K562 (cell line): ENCODE results near the gene SPOCD1. TPM values are rescaled to one million over a fixed set of nuclear protein-coding genes. Genes with fewer than 3 reads are reported as not detected.

Experiments
- BRD4 ChIP-seq: fragments of 200-600 bp; sonication (generic); IDR thresholded peaks from 2 replicates; pipeline ENCODE4 v1.6.1; 2017; ENCODE audit warnings: inconsistent platforms
- BRD9 ChIP-seq: fragments of 450-650 bp; IDR thresholded peaks from 2 replicates; pipeline ENCODE4 v1.6.1; 2018; ENCODE audit warnings: low read depth; ENCODE audit not compliant: partially characterized antibody
- CSDE1 ChIP-seq, 2 experiments: fragments of 450-650 bp; IDR thresholded peaks; 2 replicates each; pipeline ENCODE4 v1.6.1; 2016; ENCODE audit warnings: mild to moderate bottlenecking in 1 of 2
- CXXC5 ChIP-seq: fragments of 250-450 bp; sonication (Bioruptor Pico); IDR thresholded peaks from 2 replicates; pipeline ENCODE4 v1.8.0; 2022; ENCODE audit warnings: inconsistent platforms, mild to moderate bottlenecking, moderate library complexity
- DPF2 ChIP-seq: fragments of 450-650 bp; IDR thresholded peaks from 2 replicates; pipeline ENCODE4 v1.6.1; 2016
- ELF1 ChIP-seq: fragments of 200-800 bp; sonication (Bioruptor generic); IDR thresholded peaks from 2 replicates; pipeline ENCODE4 v1.6.1; 2016; ENCODE audit warnings: missing genetic modification characterization, missing compliant biosample characterization
- ELF2 ChIP-seq: fragments of 250-450 bp; sonication (Bioruptor Pico); IDR thresholded peaks from 2 replicates; pipeline ENCODE4 v1.5.0; 2021; ENCODE audit warnings: mild to moderate bottlenecking
- ESRRA ChIP-seq: fragments of 450-650 bp; IDR thresholded peaks from 2 replicates; pipeline ENCODE4 v1.6.1; 2014; ENCODE audit warnings: low read depth, mild to moderate bottlenecking, moderate library complexity, borderline replicate concordance
- KAT7 ChIP-seq: sonication (generic); formaldehyde crosslinking; IDR thresholded peaks from 2 replicates; pipeline ENCODE4 v1.8.0; 2022; ENCODE audit warnings: missing genetic modification reagents, mild to moderate bottlenecking, borderline replicate concordance
- MYC ChIP-seq, 2 experiments: fragments of 250-450 bp in 1 of 2; sonication (Bioruptor Pico) in 1 of 2; IDR thresholded peaks; 2 replicates each; pipeline versions ENCODE4 v1.5.1 to v1.6.1; 2012 to 2021; ENCODE audit warnings: low read depth in 2 of 2, borderline replicate concordance in 1 of 2, improper control_type of control experiment in 1 of 2, low read length in 1 of 2, mild to moderate bottlenecking in 1 of 2, moderate library complexity in 1 of 2
- NR4A1 ChIP-seq, 2 experiments: fragments of 250-450 bp in 1 of 2; fragments of 450-650 bp in 1 of 2; sonication (Bioruptor Pico) in 1 of 2; IDR thresholded peaks; 2 replicates each; pipeline versions ENCODE4 v1.4.0 to v1.6.1; 2016 to 2020; ENCODE audit warnings: mild to moderate bottlenecking in 2 of 2, missing compliant biosample characterization in 1 of 2, missing genetic modification characterization in 1 of 2, moderate library complexity in 1 of 2
- NRF1 ChIP-seq, 2 experiments: fragments of 450-650 bp; IDR thresholded peaks in 1 of 2; conservative IDR thresholded peaks in 1 of 2; 2 replicates each; pipeline ENCODE4 v1.6.1; 2014; ENCODE audit warnings: mild to moderate bottlenecking in 2 of 2
- POLR2A ChIP-seq: fragments of 450-650 bp; conservative IDR thresholded peaks from 2 replicates; pipeline ENCODE4 v1.6.1; 2016
- POLR2G ChIP-seq: fragments of 200-400 bp; formaldehyde crosslinking; IDR thresholded peaks from 2 replicates; pipeline ENCODE4 v1.6.1; 2017; ENCODE audit warnings: low read depth, mild to moderate bottlenecking, antibody characterized with exemption, low read length, moderate library complexity
- RBBP5 ChIP-seq: fragments of 200-600 bp; sonication (generic); IDR thresholded peaks from 2 replicates; pipeline ENCODE4 v1.6.1; 2012; ENCODE audit warnings: borderline replicate concordance, mild to moderate bottlenecking, low read length, control low read depth, inconsistent platforms; ENCODE audit not compliant: insufficient read depth, poor library complexity, severe bottlenecking
- SAFB2 ChIP-seq: fragments of 200-400 bp; formaldehyde crosslinking; IDR thresholded peaks from 2 replicates; pipeline ENCODE4 v1.6.1; 2018; ENCODE audit warnings: borderline replicate concordance, low read length, low read depth, moderate library complexity; ENCODE audit not compliant: severe bottlenecking
- SPI1 ChIP-seq: IDR thresholded peaks from 2 replicates; pipeline ENCODE4 v1.6.1; 2011; ENCODE audit warnings: low read depth, low read length, control low read depth, borderline replicate concordance
- SREBF2 ChIP-seq: sonication (generic); formaldehyde crosslinking; IDR thresholded peaks from 2 replicates; pipeline ENCODE4 v1.4.0; 2020; ENCODE audit warnings: mild to moderate bottlenecking, missing genetic modification reagents
- TAF1 ChIP-seq: IDR thresholded peaks from 2 replicates; pipeline ENCODE4 v1.6.1; 2011; ENCODE audit warnings: mild to moderate bottlenecking, low read length, moderate library complexity; ENCODE audit not compliant: insufficient read depth, control insufficient read depth, severe bottlenecking; ENCODE audit errors: extremely low read depth
- ZNF134 ChIP-seq: fragments of 250-450 bp; sonication (Bioruptor Pico); conservative IDR thresholded peaks from 2 replicates; pipeline ENCODE4 v1.4.0; 2020
- ZNF263 ChIP-seq: sonication (generic); formaldehyde crosslinking; IDR thresholded peaks from 2 replicates; pipeline ENCODE4 v1.8.0; 2022; ENCODE audit warnings: mild to moderate bottlenecking, missing genetic modification reagents, borderline replicate concordance
- ZNF583 ChIP-seq: fragments of 250-450 bp; sonication (Bioruptor Pico); IDR thresholded peaks from 2 replicates; pipeline ENCODE4 v1.4.0; 2020
- ZNF764 ChIP-seq: fragments of 250-450 bp; sonication (Bioruptor Pico); IDR thresholded peaks from 2 replicates; pipeline ENCODE4 v1.4.0; 2020; ENCODE audit warnings: low read depth, mild to moderate bottlenecking, moderate library complexity
- polyA plus RNA-seq, 8 experiments: library from polyadenylated mRNA; depleted of rRNA in 4 of 8; stranded (reverse) in 5 of 8; unstranded in 3 of 8; fragments of >200 nt; fragmentation: Nextera tagmentation in 2 of 8; fragmentation: Illumina TruSeq in 1 of 8; extraction: Ambion mirVana in 2 of 8; extraction: Trizol in 1 of 8; gene quantifications; 2 replicates each; pipeline versions ENCODE4 v1.2.1 to v1.2.3, GENCODE V29; 2011 to 2014; ENCODE audit warnings: inconsistent platforms in 1 of 8, missing spikeins in 1 of 8
- total RNA-seq, 7 experiments: library from RNA; depleted of rRNA in 6 of 7; stranded (reverse); fragments of >200 nt in 6 of 7; fragmentation: Illumina TruSeq in 2 of 7; extraction: Trizol in 2 of 7; gene quantifications; 2 replicates each; pipeline versions ENCODE4 v1.2.1 to v1.2.3, GENCODE V29; 2011 to 2021; ENCODE audit warnings: low replicate concordance in 1 of 7
- TF ChIP-seq, protein P1 (sequence below): fragments of 450-650 bp; formaldehyde crosslinking; IDR thresholded peaks from 2 replicates; pipeline ENCODE4 v1.4.0; 2022; ENCODE audit warnings: missing genetic modification characterization
- TF ChIP-seq, protein P2 (sequence below): sonication (generic); formaldehyde crosslinking; IDR thresholded peaks from 2 replicates; pipeline ENCODE4 v1.8.0; 2022; ENCODE audit warnings: missing genetic modification reagents, mild to moderate bottlenecking, moderate library complexity, borderline replicate concordance

The SPOCD1 gene
- total and polyA plus RNA-seq, 9 of the 15 experiments (the other 6 are each of a cell fraction or from before 2014, with no cell fraction given) = 0.03 to 0.71 (median 0.26) TPM; not detected in 1

DNA sequence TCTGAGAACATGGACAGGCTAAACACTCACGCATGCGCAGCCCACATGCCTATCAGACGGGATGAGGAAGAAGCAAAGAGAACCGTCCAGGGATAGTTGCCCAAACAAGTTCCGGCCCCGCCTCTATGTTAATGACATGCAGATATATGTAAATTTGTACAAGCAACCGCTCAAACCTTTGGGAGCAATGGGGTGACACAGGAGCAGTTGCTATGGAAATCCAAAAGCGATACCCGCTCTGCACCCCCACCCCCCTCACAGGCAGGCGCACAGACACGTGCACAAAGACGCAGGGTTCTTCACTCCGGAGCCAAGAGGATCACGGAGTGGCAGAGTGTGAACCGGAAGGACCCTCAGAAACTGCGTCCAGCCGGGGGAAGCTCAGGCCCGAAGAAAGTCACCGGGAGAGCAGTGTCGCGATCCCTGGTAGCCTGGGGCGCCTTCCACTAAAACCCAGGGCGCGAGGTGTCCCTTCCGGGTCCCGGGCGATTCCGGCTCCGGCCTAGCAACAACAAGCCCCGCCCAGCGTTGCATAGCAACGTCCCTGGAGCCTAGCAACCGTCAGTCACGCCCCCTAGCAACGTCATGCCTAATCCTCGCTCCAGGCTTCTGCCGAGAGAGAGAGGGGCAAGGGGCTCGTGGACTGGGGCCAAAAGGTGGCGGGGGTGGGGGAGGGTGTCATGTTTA lies 27.5 kb downstream of the SPOCD1 start (continued):
- TF ChIP-seq SPI1 (peak; percentile 34; the same call in 1 of the 2 replicates), ZNF263 (CRISPR knock-in tag) (peak; percentile 48; the same call in 1 of the 2 replicates), ESRRA (peak; percentile 21; the same call in 1 of the 2 replicates), SREBF2 (CRISPR knock-in tag) (no peak), NR4A1 (CRISPR knock-in tag; IDR thresholded peaks at IDR 0.05) (no peak), NR4A1 (tag; IDR thresholded peaks at IDR 0.05) (0 out of 2 replicates have a peak, but pooled peaks have one; percentile 20), CSDE1 (IDR thresholded peaks at IDR 0.05) (peak in 1 of 2 experiments; percentile 99; a peak in 2 of 4 replicates), BRD9 (peak; percentile 24), RBBP5 (peak; percentile 62), NRF1 (conservative IDR thresholded peaks at IDR 0.05 in 1 of 2, IDR thresholded peaks at IDR 0.05 in 1 of 2) (peak; percentile 98 to 99), MYC (IDR thresholded peaks at IDR 0.05; ENCODE audit: low read depth, low read length) (peak; percentile 79), MYC (CRISPR knock-in tag; IDR thresholded peaks at IDR 0.05; ENCODE audit: borderline replicate concordance, low read depth) (peak; percentile 36; the same call in 1 of the 2 replicates), BRD4 (no peak; the same call in none of the 2 replicates), SAFB2 (no peak), KAT7 (CRISPR knock-in tag) (peak; percentile 87; the same call in 1 of the 2 replicates), POLR2A (peak; percentile 90), POLR2G (peak; percentile 87), ZNF583 (CRISPR knock-in tag) (0 out of 2 replicates have a peak, but pooled peaks have one; percentile 44), CXXC5 (CRISPR knock-in tag) (peak; percentile 73), ELF1 (tag) (peak; percentile 97), TAF1 (peak; percentile 37), DPF2 (no peak; the same call in 1 of the 2 replicates), ZNF134 (CRISPR knock-in tag) (no peak), ELF2 (peak; percentile 90), ZNF764 (CRISPR knock-in tag) (no peak)
- TF ChIP-seq, protein P1, sequence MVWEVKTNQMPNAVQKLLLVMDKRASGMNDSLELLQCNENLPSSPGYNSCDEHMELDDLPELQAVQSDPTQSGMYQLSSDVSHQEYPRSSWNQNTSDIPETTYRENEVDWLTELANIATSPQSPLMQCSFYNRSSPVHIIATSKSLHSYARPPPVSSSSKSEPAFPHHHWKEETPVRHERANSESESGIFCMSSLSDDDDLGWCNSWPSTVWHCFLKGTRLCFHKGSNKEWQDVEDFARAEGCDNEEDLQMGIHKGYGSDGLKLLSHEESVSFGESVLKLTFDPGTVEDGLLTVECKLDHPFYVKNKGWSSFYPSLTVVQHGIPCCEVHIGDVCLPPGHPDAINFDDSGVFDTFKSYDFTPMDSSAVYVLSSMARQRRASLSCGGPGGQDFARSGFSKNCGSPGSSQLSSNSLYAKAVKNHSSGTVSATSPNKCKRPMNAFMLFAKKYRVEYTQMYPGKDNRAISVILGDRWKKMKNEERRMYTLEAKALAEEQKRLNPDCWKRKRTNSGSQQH = peak; percentile 13; the same call in 1 of the 2 replicates
- TF ChIP-seq, protein P2, sequence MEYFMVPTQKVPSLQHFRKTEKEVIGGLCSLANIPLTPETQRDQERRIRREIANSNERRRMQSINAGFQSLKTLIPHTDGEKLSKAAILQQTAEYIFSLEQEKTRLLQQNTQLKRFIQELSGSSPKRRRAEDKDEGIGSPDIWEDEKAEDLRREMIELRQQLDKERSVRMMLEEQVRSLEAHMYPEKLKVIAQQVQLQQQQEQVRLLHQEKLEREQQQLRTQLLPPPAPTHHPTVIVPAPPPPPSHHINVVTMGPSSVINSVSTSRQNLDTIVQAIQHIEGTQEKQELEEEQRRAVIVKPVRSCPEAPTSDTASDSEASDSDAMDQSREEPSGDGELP (CRISPR knock-in tag) = peak; percentile 31; the same call in 1 of the 2 replicates
